Progenitor cell of endocrine pancreas (in vitro differentiated cells): ENCODE measurements around the gene KRTAP10-9. TPM values are rescaled to one million over a fixed set of nuclear protein-coding genes. Genes with fewer than 3 reads are reported as not detected.
"Not testable (repeated sequence)": the region's sequence is repeated elsewhere in the genome, so short reads cannot be mapped to it uniquely, and the experiment has no call there.

Experiments used
- DNase-seq: peaks from one replicate; pipeline ENCODE4 v3.0.0; 2021; ENCODE audit warnings: low spot score; ENCODE audit not compliant: unreplicated experiment
- H3K27ac Mint-ChIP-seq: 2 replicates; pipeline ENCODE4 v1.8.0; 2021; ENCODE audit warnings: mild to moderate bottlenecking, moderate library complexity, mixed read lengths
- H3K27me3 Mint-ChIP-seq: 2 replicates; pipeline ENCODE4 v1.8.0; 2021; ENCODE audit warnings: mixed read lengths
- H3K36me3 Mint-ChIP-seq: 2 replicates; pipeline ENCODE4 v1.8.0; 2022; ENCODE audit warnings: mixed read lengths; ENCODE audit not compliant: insufficient read depth
- H3K4me1 Mint-ChIP-seq: 2 replicates; pipeline ENCODE4 v1.8.0; 2021; ENCODE audit warnings: low read depth, mixed read lengths
- H3K4me3 Mint-ChIP-seq: 2 replicates; pipeline ENCODE4 v1.8.0; 2021; ENCODE audit warnings: low read depth, mild to moderate bottlenecking, moderate library complexity, mixed read lengths
- H3K9me3 Mint-ChIP-seq: 2 replicates; pipeline ENCODE4 v1.8.0; 2021; ENCODE audit warnings: low read depth, mixed read lengths
- CTCF ChIP-seq: fragments of 200-600 bp; sonication (generic); IDR thresholded peaks from one replicate; pipeline ENCODE4 v1.5.0; 2021; ENCODE audit warnings: antibody characterized with exemption, mild to moderate bottlenecking; ENCODE audit not compliant: unreplicated experiment
- total RNA-seq: library from RNA; stranded (reverse); gene quantifications from 2 replicates; pipeline ENCODE4 v1.2.1, GENCODE V29; 2021

The KRTAP10-9 gene
- total RNA-seq, 1 donor from 2014 or later: not detected

- Mint-ChIP-seq H3K36me3 (peaks cover 2% of the 10 kb centered on the region), H3K27me3 (no peaks in the 10 kb centered on the region), H3K9me3 (peaks cover 34% of the 10 kb centered on the region), H3K4me3 (no peak overlapping the region), H3K27ac (no peak overlapping the region), H3K4me1 (no peaks in the 10 kb centered on the region)
- no peak for TF ChIP-seq CTCF
- no peak for DNase-seq
Measured at GRCh38 chr21:44625756-44626155, 1.1 kb upstream of the KRTAP10-9 start.

GRCh38 chr21:44626262-44626661, 631 bp upstream of the KRTAP10-9 start:
- H3K36me3 Mint-ChIP-seq: peaks cover 2% of the 10 kb centered on the region
- TF ChIP-seq CTCF: no peak
- H3K4me3 Mint-ChIP-seq: no peak overlapping the region
- DNase-seq: no peak
- H3K27ac Mint-ChIP-seq: no peak overlapping the region
- H3K9me3 Mint-ChIP-seq: peaks cover 37% of the 10 kb centered on the region
- no peaks in the 10 kb centered on the region for H3K4me1 Mint-ChIP-seq
- no peaks in the 10 kb centered on the region for H3K27me3 Mint-ChIP-seq

- H3K4me1 Mint-ChIP-seq, H3K27ac Mint-ChIP-seq, H3K4me3 Mint-ChIP-seq, H3K27me3 Mint-ChIP-seq, DNase-seq, H3K36me3 Mint-ChIP-seq: not testable (repeated sequence)
- peaks cover 40% of the 10 kb centered on the region for H3K9me3 Mint-ChIP-seq
Measured at GRCh38 chr21:44627181-44627822, 409 bp downstream of the KRTAP10-9 start.

GRCh38 chr21:44627831-44628233, 939 bp downstream of the KRTAP10-9 start:
- H3K27ac Mint-ChIP-seq, DNase-seq: not testable (repeated sequence)
- H3K9me3 Mint-ChIP-seq: peaks cover 34% of the 10 kb centered on the region

GRCh38 chr21:44628707-44629391, 2.0 kb downstream of the KRTAP10-9 start:
- H3K4me3 Mint-ChIP-seq: no peak overlapping the region
- peaks cover 25% of the 10 kb centered on the region for H3K9me3 Mint-ChIP-seq
- no peaks in the 10 kb centered on the region for H3K27me3 Mint-ChIP-seq
- H3K4me1 Mint-ChIP-seq: no peaks in the 10 kb centered on the region
- no peak for TF ChIP-seq CTCF
- no peak for DNase-seq
- no peak overlapping the region for H3K27ac Mint-ChIP-seq
- no peaks in the 10 kb centered on the region for H3K36me3 Mint-ChIP-seq

More at GRCh38 chr21:44627831-44628233, 939 bp downstream of the KRTAP10-9 start:
- H3K4me3 Mint-ChIP-seq, H3K4me1 Mint-ChIP-seq, H3K27me3 Mint-ChIP-seq, H3K36me3 Mint-ChIP-seq: not testable (repeated sequence)

- no peak overlapping the region for H3K27ac Mint-ChIP-seq
- peaks cover 13% of the 10 kb centered on the region for H3K9me3 Mint-ChIP-seq
- H3K4me3 Mint-ChIP-seq: no peak overlapping the region
- no peak for DNase-seq
- H3K4me1 Mint-ChIP-seq: no peaks in the 10 kb centered on the region
- no peaks in the 10 kb centered on the region for H3K36me3 Mint-ChIP-seq
- no peak for TF ChIP-seq CTCF
- no peaks in the 10 kb centered on the region for H3K27me3 Mint-ChIP-seq
Measured at GRCh38 chr21:44630440-44630839, 3.5 kb downstream of the KRTAP10-9 start.
